Natural killer cell treated with Interleukin-12 subunit alpha and Interleukin-12 subunit beta and Interleukin-15 and Interleukin-18, amount 100 ng/mL, for 72 hours (primary cell): Measurements from ENCODE around the gene MTA2. TPM values are rescaled to one million over a fixed set of nuclear protein-coding genes. Genes with fewer than 3 reads are reported as not detected.
"Not testable (repeated sequence)": the region's sequence is repeated elsewhere in the genome, so short reads cannot be mapped to it uniquely, and the experiment has no call there.

Source experiments
- ATAC-seq, 2 donors: fragments of 150-1000 bp; cut with Tn5 transposase in 1 of 2; sonication (Bioruptor Pico), chemical (Tn5 transposase) in 1 of 2; 2 replicates each; pipeline ENCODE4 v1.10.0; 2021
- DNase-seq: peaks from one replicate; pipeline ENCODE4 v3.0.0; 2022; ENCODE audit warnings: low spot score
- H3K27ac Mint-ChIP-seq, 2 donors: 1 replicate in 1 of 2; 2 replicates in 1 of 2; pipeline ENCODE4 v1.8.0; 2022; ENCODE audit warnings: mixed read lengths in 2 of 2, mild to moderate bottlenecking in 1 of 2, moderate library complexity in 1 of 2
- H3K27me3 Mint-ChIP-seq, 2 donors: 1 replicate in 1 of 2; 2 replicates in 1 of 2; pipeline ENCODE4 v1.8.0; 2022; ENCODE audit warnings: mixed read lengths in 2 of 2
- H3K36me3 Mint-ChIP-seq: one replicate; pipeline ENCODE4 v1.8.0; 2022; ENCODE audit warnings: mixed read lengths
- H3K4me1 Mint-ChIP-seq, 2 donors: 1 replicate in 1 of 2; 2 replicates in 1 of 2; pipeline ENCODE4 v1.8.0; 2022; ENCODE audit warnings: low read depth in 2 of 2, mixed read lengths in 2 of 2, mild to moderate bottlenecking in 1 of 2
- H3K4me3 Mint-ChIP-seq: one replicate; pipeline ENCODE4 v1.8.0; 2022; ENCODE audit warnings: mixed read lengths
- H3K9me3 Mint-ChIP-seq: 2 replicates; pipeline ENCODE4 v1.8.0; 2022; ENCODE audit warnings: mixed read lengths
- total RNA-seq, 2 donors: library from RNA; stranded (reverse); gene quantifications; one replicate each; pipeline ENCODE4 v1.2.3, GENCODE V29; 2022

The MTA2 gene
- total RNA-seq, 2 donors from 2014 or later = 234 to 259 TPM

- peak overlapping the region; percentile 85 to 90 for H3K27ac Mint-ChIP-seq
- H3K4me3 Mint-ChIP-seq = peak overlapping the region; percentile 5
- no peaks in the 10 kb centered on the region for H3K27me3 Mint-ChIP-seq
- DNase-seq (no peak), ATAC-seq (no peak)
- peaks cover 50 to 54% of the 10 kb centered on the region in 2 donors for H3K4me1 Mint-ChIP-seq
- H3K36me3 Mint-ChIP-seq = peaks cover 26% of the 10 kb centered on the region
- H3K9me3 Mint-ChIP-seq = no peaks in the 10 kb centered on the region
These were observed 41.0 kb downstream of the MTA2 start for GRCh38 chr11:62560566-62561103.

GRCh38 chr11:62559626-62560025 lies 42.0 kb downstream of the MTA2 start:
- peaks cover 22% of the 10 kb centered on the region for H3K36me3 Mint-ChIP-seq
- peaks cover 56 to 59% of the 10 kb centered on the region in 2 donors for H3K4me1 Mint-ChIP-seq
- H3K9me3 Mint-ChIP-seq, H3K27me3 Mint-ChIP-seq, DNase-seq, ATAC-seq: not testable (repeated sequence)
- H3K27ac Mint-ChIP-seq = peak overlapping the region; percentile 85 to 90
- H3K4me3 Mint-ChIP-seq = peak overlapping the region; percentile 78

- H3K4me1 Mint-ChIP-seq = peaks cover 59 to 63% of the 10 kb centered on the region in 2 donors
- no peaks in the 10 kb centered on the region for H3K27me3 Mint-ChIP-seq
- no peak for DNase-seq
- peak overlapping the region; percentile 78 for H3K4me3 Mint-ChIP-seq
- H3K36me3 Mint-ChIP-seq = peaks cover 22% of the 10 kb centered on the region
- no peak for ATAC-seq
- no peaks in the 10 kb centered on the region for H3K9me3 Mint-ChIP-seq
- peak overlapping the region; percentile 85 to 90 for H3K27ac Mint-ChIP-seq
These were observed 42.5 kb downstream of the MTA2 start for GRCh38 chr11:62559204-62559603.

GRCh38 chr11:62558669-62559068 lies 43.0 kb downstream of the MTA2 start:
- DNase-seq (no peak), ATAC-seq (no peak)
- H3K27me3 Mint-ChIP-seq = no peaks in the 10 kb centered on the region
- H3K4me1 Mint-ChIP-seq = peaks cover 64 to 69% of the 10 kb centered on the region in 2 donors
- H3K9me3 Mint-ChIP-seq = no peaks in the 10 kb centered on the region
- peaks cover 22% of the 10 kb centered on the region for H3K36me3 Mint-ChIP-seq
- H3K27ac Mint-ChIP-seq = peak overlapping the region; percentile 85 to 90
- peak overlapping the region; percentile 81 for H3K4me3 Mint-ChIP-seq

- Mint-ChIP-seq H3K27ac (peak overlapping the region; percentile 85 to 90), H3K9me3 (no peaks in the 10 kb centered on the region), H3K4me3 (peak overlapping the region; percentile 81), H3K4me1 (peaks cover 78 to 82% of the 10 kb centered on the region in 2 donors), H3K36me3 (peaks cover 19% of the 10 kb centered on the region), H3K27me3 (no peaks in the 10 kb centered on the region)
- peak; percentile 60 for ATAC-seq
- DNase-seq = no peak
These were observed 44.6 kb downstream of the MTA2 start for GRCh38 chr11:62556875-62557631.

- peak; percentile 90 for DNase-seq
- Mint-ChIP-seq H3K4me3 (peak overlapping the region; percentile 81), H3K4me1 (peaks cover 81 to 84% of the 10 kb centered on the region in 2 donors), H3K27me3 (no peaks in the 10 kb centered on the region), H3K27ac (peak overlapping the region; percentile 85 to 90), H3K9me3 (no peaks in the 10 kb centered on the region), H3K36me3 (peaks cover 12% of the 10 kb centered on the region)
- peak; percentile 83 to 85 for ATAC-seq
These were observed 45.4 kb downstream of the MTA2 start for GRCh38 chr11:62556108-62556874.

GRCh38 chr11:62555464-62556107 lies 46.1 kb downstream of the MTA2 start:
- H3K27me3 Mint-ChIP-seq = no peaks in the 10 kb centered on the region
- H3K4me3 Mint-ChIP-seq = peak overlapping the region; percentile 81
- DNase-seq (no peak), ATAC-seq (peak; percentile 6 to 13)
- H3K36me3 Mint-ChIP-seq = peaks cover 12% of the 10 kb centered on the region
- peak overlapping the region; percentile 85 to 90 for H3K27ac Mint-ChIP-seq
- peaks cover 80 to 86% of the 10 kb centered on the region in 2 donors for H3K4me1 Mint-ChIP-seq
- no peaks in the 10 kb centered on the region for H3K9me3 Mint-ChIP-seq

- peak overlapping the region; percentile 81 for H3K4me3 Mint-ChIP-seq
- H3K9me3 Mint-ChIP-seq = no peaks in the 10 kb centered on the region
- no peaks in the 10 kb centered on the region for H3K27me3 Mint-ChIP-seq
- no peak for ATAC-seq
- no peak for DNase-seq
- peak overlapping the region; percentile 85 to 90 for H3K27ac Mint-ChIP-seq
- peaks cover 71 to 77% of the 10 kb centered on the region in 2 donors for H3K4me1 Mint-ChIP-seq
- peaks cover 6% of the 10 kb centered on the region for H3K36me3 Mint-ChIP-seq
These were observed 47.1 kb downstream of the MTA2 start for GRCh38 chr11:62554387-62555167.

GRCh38 chr11:62553839-62554361 lies 47.8 kb downstream of the MTA2 start:
- peak overlapping the region; percentile 83 for H3K4me3 Mint-ChIP-seq
- no peaks in the 10 kb centered on the region for H3K9me3 Mint-ChIP-seq
- ATAC-seq (no peak), DNase-seq (no peak)
- H3K36me3 Mint-ChIP-seq = no peaks in the 10 kb centered on the region
- peak overlapping the region; percentile 85 to 90 for H3K27ac Mint-ChIP-seq
- no peaks in the 10 kb centered on the region for H3K27me3 Mint-ChIP-seq
- H3K4me1 Mint-ChIP-seq = peaks cover 66 to 71% of the 10 kb centered on the region in 2 donors

GRCh38 chr11:62553080-62553838 lies 48.4 kb downstream of the MTA2 start:
- H3K9me3 Mint-ChIP-seq = no peaks in the 10 kb centered on the region
- no peaks in the 10 kb centered on the region for H3K36me3 Mint-ChIP-seq
- H3K4me1 Mint-ChIP-seq = peaks cover 66 to 71% of the 10 kb centered on the region in 2 donors
- ATAC-seq (peak in 1 of 2 donors; percentile 31), DNase-seq (no peak)
- H3K27me3 Mint-ChIP-seq = no peaks in the 10 kb centered on the region
- H3K4me3 Mint-ChIP-seq = peak overlapping the region; percentile 83
- H3K27ac Mint-ChIP-seq = peak overlapping the region; percentile 85 to 90

- Mint-ChIP-seq H3K27me3 (no peaks in the 10 kb centered on the region), H3K4me3 (peak overlapping the region; percentile 83), H3K4me1 (peaks cover 64 to 77% of the 10 kb centered on the region in 2 donors), H3K9me3 (no peaks in the 10 kb centered on the region), H3K27ac (peak overlapping the region; percentile 85 to 90), H3K36me3 (no peaks in the 10 kb centered on the region)
- ATAC-seq (no peak), DNase-seq (no peak)
These were observed 49.1 kb downstream of the MTA2 start for GRCh38 chr11:62552485-62553079.

- ATAC-seq, H3K4me3 Mint-ChIP-seq, H3K36me3 Mint-ChIP-seq, H3K27me3 Mint-ChIP-seq, H3K9me3 Mint-ChIP-seq, DNase-seq: not testable (repeated sequence)
- peaks cover 52 to 62% of the 10 kb centered on the region in 2 donors for H3K4me1 Mint-ChIP-seq
- peak overlapping the region; percentile 85 to 90 for H3K27ac Mint-ChIP-seq
These were observed 51.2 kb downstream of the MTA2 start for GRCh38 chr11:62550478-62550877.
